Iris pigment epithelial cell (primary cell): Measurements from ENCODE around the gene ATXN7L1.

Experiments used
- DNase-seq: peaks from one replicate; pipeline ENCODE4 v3.0.0-alpha.2; 2011; ENCODE audit warnings: low read depth

ATXN7L1 gene

GRCh38 chr7:105827151-105827875 is 49.1 kb downstream of the ATXN7L1 start:
- DNase-seq: no peak

- peak; percentile 53 for DNase-seq
Observed at GRCh38 chr7:105826143-105826542, 50.3 kb downstream of the ATXN7L1 start.

GRCh38 chr7:105825371-105825770 is 51.0 kb downstream of the ATXN7L1 start:
- DNase-seq: no peak

GRCh38 chr7:105822806-105823205 is 53.6 kb downstream of the ATXN7L1 start:
- DNase-seq: no peak

GRCh38 chr7:105821527-105821926 is 54.9 kb downstream of the ATXN7L1 start:
- DNase-seq: no peak

GRCh38 chr7:105820363-105821066 is 55.9 kb downstream of the ATXN7L1 start:
- DNase-seq: no peak

GRCh38 chr7:105819559-105819958 is 56.8 kb downstream of the ATXN7L1 start:
- DNase-seq: no peak

GRCh38 chr7:105816954-105817615 is 59.3 kb downstream of the ATXN7L1 start:
- DNase-seq: no peak

GRCh38 chr7:105816266-105816843 is 60.0 kb downstream of the ATXN7L1 start:
- no peak for DNase-seq

- DNase-seq: no peak
Observed at GRCh38 chr7:105815576-105815975, 60.8 kb downstream of the ATXN7L1 start.

- DNase-seq: no peak
Observed at GRCh38 chr7:105814481-105814880, 61.9 kb downstream of the ATXN7L1 start.

GRCh38 chr7:105811189-105811847 is 65.1 kb downstream of the ATXN7L1 start:
- DNase-seq: no peak

GRCh38 chr7:105810556-105810955 is 65.8 kb downstream of the ATXN7L1 start:
- DNase-seq: no peak

GRCh38 chr7:105808703-105809590 is 67.5 kb downstream of the ATXN7L1 start:
- peak; percentile 85 for DNase-seq

GRCh38 chr7:105808209-105808608 is 68.2 kb downstream of the ATXN7L1 start:
- no peak for DNase-seq

GRCh38 chr7:105807448-105807762 is 69.0 kb downstream of the ATXN7L1 start:
- no peak for DNase-seq

- peak; percentile 86 for DNase-seq
Observed at GRCh38 chr7:105806592-105807447, 69.6 kb downstream of the ATXN7L1 start.

- no peak for DNase-seq
Observed at GRCh38 chr7:105805447-105806019, 70.9 kb downstream of the ATXN7L1 start.

- no peak for DNase-seq
Observed at GRCh38 chr7:105803429-105803736, 73.0 kb downstream of the ATXN7L1 start.
